Nucleus accumbens (tissue), 56 donors: ENCODE results near the gene BEND5.
A peak's percentile ranks its signal among the peaks of the same experiment; 100 is the strongest.

Experiments used
- DNase-seq, 56 donors: peaks; one replicate each; lab custom pipeline; 2025; lab: John Stamatoyannopoulos, UW

Gene BEND5

DNA sequence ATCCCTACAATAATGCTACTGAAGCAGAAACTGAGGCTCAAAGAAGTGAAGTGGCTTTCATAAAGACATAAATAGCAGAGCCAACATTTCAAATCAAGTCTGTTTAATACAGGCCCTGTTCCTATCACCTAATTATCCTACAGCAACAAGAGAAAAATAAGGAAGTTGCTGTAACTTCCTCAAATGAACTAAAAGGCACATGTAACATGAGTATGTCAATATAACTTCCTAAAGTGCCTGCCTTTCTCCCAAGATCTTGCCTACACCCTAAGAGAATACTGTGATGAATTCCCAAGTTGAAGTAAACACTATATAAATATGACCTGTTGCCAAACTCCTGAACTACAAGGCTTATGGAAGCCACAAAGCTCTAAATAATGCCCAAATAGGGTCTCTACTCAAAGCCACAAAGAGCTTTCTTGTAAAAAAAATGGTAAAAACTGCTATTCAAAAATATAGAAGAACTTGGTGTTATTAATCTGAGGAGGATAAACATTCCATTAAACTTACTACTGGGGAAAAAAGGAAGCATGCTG is 8.6 kb downstream of the BEND5 start:
- no peak for DNase-seq

DNA sequence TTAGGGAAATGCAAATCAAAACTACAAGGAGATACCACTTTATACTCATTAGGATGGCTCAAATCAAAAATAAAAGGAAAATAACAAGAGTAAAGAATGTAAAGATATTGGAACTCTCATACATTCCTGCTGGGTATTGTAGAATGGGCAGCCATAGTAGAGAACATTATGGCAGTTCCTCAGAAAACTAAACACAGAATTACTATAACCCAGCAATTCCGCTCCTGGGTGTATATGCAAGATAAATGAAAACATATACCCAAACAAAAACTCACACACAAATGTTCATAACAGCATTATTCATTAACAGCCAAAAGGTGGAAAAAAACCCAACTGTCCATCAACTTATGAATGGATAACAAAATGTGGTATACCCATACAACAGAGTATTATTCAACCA is 11.4 kb downstream of the BEND5 start:
- DNase-seq: no peak

DNA sequence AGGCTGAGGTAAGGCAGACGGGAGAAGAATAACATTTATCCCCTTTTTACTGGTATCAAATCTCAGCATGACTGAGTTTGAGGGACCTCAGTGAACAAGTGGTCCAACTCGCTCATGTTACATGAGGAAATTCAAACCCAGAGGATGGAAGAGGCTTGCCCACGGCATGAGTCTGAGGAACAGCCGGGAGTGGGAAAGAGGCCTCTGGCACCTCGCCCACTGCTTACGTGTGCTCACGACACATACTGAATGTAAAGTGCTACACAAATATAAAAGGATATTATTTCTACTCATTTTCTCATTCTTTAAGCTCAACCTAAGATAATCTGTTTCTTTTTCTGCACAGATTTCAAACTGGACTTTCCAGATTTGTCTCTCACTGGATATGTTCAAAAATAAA is 14.7 kb downstream of the BEND5 start:
- DNase-seq: peak in 5 of 56 donors; percentile 4 to 25 (median 7)

DNA sequence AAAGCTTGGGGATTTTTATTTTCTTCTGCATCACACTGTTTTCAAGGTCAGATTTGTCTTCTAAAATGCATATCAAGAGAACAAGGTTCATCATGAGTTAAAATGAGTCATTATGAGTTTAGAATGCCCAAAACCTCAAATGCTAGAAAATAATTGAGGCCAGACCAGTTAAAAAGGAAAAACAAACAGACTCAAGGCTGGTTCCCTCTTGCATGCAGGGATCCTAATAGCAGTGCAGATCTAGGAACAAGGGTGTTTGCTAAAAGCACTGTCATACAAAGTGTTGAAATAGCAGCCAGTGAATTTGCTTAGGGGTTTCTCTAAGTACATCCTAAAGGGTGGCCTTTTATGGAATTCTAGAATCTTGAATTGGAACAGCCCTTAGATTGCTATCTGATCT is 15.3 kb downstream of the BEND5 start:
- DNase-seq: no peak

DNA sequence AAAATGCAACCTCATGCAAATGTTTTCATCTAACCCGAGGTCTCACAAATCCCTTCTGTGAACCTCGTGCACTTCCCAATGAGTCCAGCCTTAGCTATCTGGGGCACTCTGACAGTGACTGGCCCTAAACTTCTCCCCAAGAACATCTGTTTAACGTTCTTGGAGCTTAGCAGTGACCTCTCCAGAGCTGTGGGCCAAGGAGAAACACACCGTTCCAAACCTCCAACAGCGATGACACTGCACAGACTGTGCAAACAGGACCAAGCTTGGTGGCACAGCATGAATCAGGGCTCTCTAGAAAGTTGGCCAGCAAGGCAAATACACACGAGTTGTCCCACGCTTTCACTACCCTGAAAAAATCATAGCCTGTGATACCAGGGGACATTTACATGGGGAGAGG is 15.8 kb downstream of the BEND5 start:
- no peak for DNase-seq

DNA sequence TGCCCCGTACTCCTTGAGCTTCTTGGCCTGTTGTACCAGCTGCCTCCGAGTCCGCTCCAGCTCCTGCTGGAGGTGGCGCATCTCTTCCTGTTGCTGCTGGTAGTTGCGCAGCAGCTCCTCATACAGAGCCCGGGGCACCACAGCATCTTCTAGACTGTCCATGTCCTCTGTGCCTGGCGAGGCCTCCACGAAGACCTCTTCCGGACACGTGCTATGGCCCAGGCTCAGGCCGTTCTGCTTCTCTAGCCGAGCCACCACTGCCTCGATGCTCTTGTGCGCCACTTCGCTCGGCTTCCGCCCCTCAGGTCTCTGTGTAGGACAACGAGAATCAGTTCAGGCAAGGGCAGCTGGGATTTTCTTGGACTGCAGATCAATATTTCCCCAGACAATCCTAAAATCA is 17.7 kb downstream of the BEND5 start:
- no peak for DNase-seq

DNA sequence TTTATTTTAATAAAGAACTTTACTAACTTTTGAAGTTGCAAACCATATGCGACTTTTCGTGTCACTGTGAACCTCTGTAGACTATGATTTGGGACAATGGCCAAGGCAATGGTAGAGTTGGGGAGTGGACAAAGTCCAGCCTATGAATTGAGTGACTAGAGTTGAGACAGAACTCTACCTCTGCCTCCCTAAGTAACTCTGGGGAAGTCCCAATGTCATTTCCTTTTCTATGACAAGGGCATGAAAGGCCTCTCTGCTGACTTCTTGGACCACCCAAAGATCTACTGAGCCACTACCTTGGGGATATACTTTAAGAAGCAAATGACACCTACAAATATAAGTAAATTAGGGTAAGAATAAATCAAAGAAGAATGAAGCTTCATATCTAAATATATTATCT is 19.3 kb downstream of the BEND5 start:
- no peak for DNase-seq

DNA sequence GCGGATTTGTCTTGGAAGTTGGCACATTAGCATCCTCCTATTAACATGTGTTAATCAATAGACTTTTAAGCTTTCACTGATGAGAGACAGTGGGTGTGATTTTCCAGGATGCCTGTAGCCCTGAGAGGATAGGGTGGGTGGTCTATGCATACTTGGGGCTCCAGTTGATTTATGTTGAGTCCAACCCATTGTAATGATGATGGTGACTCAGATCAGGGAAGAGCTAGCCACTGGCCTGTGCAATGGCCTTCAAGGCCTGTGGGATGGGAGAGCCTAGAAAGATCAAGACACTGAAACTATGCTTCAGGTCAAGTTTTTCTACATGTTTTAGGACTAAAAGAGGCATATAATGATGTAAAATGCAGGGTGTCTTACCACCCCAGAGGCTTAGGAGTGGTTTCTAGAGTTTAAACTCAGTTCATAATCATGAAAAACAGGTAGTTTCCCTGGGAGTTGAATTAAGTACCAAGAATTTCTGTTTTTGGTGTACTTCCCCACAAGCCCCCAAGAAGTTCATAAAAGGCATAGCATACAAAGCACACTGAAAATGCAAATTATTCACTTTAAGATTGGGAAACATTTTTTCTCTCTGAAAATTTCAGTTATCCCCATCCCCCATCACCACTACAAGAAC is 19.9 kb downstream of the BEND5 start:
- DNase-seq: no peak

DNA sequence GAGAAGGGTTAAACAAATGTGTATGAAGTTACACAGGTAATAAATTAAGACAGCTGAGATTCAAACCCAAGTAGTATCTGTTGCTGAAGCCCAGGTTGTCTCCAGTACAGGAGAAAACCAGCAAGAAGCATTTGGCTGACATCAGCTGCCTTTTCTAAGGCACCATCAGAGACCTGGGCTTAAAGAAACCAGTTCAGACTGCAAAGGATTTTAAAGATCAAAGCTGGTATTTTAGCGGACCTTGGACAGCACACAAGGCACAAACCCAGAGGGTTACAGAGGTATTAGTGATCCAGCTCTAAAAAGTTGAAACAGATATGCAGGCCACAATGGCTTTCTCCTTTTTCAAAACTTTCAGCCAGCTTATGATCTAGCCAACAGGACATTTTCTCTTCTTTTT is 23.4 kb downstream of the BEND5 start:
- DNase-seq: no peak

DNA sequence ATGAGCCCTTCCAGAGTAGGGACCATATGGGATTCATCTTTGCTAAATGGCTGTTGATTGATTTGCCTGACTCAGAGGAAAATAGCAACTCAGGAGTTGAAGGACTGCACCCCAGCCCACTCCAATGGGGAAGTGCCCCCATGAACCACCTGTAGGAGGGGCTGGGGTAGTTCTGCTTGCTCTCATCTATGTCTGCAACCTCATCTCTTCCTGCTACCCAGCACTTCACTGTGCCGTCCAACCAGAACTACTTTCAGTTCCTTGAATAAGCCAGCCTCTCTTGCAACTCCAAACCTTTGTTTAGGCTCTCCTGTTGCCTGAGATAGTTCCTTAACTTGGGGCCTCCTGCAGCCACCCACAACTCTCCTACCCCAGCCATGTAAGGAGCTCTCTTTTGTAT is 26.6 kb downstream of the BEND5 start:
- DNase-seq: no peak

DNA sequence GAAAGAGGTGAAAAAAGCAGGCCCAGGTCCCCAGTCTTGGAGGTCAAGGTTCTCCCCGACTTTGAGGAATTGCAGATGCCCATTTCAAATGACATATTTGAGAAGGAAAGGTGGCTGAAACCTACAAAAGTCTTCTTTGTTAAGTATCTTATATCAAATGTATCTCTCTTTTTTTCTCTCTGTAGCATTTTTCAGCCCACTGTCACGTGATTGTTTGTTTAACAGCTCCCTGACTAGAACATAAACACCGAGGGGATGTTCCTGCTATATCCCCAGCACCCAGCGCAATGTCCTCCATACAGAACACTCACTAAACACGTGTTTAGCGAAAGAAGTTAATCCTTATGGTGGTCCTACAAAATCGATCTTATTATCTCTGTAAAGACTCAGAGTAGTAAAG is 27.6 kb downstream of the BEND5 start:
- no peak for DNase-seq

DNA sequence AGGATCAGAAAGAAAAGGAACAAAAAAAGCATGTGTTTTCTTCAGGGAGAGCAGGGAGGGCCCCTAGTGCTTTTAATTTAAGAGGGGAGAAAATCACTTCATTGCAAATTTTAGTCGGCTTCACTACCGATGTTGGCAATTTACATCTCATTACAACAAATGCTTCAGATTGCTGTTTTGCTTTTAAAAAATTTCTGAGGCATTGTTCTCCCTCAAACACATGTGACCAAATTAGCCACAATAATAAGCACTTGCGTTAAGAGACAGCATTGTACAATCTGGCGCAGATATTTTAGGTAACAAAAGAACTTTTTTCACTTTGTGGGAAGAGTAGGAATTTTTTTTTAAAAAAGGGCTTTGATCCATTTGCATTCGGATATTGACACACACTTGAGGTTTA is 29.8 kb downstream of the BEND5 start:
- no peak for DNase-seq

DNA sequence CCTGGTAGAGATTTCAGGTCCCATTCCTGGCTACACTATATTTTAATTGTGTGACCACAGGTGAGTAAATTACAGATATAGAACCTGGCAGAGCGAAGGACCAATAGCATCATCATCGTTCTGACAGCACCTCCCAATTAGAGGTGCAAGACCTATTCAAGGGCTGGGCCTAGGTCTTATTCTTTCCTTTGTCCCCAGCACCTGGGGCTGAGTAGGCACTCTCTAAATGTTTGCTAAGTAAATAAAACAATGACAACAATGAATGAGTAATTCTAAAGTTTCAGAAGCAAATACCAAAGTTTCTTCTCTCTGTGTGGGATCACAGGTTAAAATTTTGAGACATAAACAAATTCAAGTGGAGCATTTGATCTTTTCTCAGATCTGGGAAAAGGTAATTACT is 32.7 kb downstream of the BEND5 start:
- no peak for DNase-seq

DNA sequence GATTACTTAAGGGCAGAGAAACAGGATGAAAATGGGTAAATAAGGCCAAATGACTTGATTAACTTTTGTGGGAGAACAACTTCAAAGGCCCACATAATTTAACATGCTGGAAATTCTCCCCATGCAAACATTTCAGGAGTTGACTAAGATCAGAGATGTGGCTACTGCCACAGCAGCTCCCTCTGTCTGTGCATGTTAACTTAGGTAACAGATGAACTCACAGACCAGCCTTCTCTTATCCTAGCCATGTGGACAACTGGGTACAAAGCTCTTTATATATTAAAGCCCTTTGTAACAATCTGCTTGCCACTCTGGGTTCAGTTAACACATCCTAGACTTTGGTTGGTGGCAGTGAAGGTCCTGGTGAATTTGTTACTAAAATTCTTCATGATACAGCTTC is 33.2 kb downstream of the BEND5 start:
- no peak for DNase-seq

DNA sequence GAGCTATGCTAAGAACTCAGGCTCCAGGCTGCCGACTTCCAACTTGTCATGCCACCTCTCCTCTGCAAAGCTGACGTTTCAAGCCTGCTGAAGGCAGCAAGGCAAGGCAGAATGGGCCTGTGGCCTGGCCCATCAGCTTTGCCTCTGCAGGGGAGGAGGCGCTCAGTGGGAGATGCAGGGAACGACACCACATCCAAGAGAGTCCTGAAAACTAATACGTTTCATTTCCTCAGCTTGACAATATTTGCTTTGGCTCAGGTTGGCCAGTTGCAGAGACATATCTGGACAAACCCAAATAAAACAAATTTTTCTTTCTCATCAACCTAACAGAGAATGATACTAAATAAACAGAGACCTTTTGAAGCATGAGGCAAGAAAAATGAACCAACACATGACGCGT is 35.3 kb downstream of the BEND5 start:
- no peak for DNase-seq

DNA sequence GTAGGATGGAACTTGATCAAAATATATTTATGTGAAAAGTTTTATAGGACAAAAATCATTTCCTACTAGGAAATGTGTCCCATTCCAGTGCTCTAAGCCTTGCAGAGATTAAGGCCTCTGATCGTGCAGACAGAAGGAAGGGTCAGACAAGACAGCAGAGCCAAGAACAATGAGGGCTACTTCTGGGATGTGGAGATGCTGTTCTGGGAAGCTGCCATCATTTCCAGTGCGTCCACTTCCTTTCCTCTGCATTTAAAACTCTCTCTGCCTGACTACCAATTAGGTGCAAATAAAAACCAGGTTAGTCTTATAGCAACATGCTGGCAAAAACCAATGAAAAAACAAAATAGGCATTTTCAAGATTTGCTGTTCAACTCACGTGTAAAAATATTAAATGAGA is 36.1 kb downstream of the BEND5 start:
- DNase-seq: no peak

DNA sequence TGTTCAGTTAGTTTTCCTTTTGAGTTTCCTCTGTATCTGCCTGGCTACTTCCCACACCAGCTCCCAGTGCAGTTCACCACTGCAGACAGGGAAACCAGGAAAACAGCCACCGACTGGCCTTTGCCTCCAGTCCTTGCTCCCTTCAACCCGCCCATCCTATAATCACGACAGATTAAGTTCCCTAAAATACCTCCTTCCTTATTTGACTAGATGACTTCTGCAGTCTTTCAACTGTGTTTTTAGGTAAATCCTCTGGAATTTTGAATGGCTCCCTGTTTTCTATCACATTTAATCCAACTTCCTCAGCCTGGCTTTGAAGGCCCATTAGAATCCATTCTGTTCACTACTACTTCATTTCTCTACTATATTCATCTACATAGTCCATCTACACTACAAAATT is 37.6 kb downstream of the BEND5 start:
- no peak for DNase-seq

DNA sequence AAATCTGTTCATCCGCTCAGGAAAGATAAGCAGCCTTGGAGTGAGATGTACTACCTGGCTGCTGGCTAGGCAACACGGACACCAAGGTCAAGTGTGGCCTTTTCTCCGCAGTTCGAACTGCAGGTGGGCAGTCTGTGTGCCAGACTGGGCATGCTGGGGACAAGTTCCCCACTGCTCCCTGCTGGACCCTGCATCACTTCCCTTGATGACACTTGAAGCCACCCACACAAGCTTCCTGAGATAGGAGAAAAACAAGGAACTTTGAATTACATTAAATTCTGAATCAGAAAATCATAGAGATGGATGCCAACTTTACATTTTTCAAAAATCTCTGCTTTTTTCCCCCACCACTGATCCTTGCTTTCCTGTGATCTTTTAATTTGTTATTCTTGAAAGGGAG is 38.3 kb downstream of the BEND5 start:
- no peak for DNase-seq

DNA sequence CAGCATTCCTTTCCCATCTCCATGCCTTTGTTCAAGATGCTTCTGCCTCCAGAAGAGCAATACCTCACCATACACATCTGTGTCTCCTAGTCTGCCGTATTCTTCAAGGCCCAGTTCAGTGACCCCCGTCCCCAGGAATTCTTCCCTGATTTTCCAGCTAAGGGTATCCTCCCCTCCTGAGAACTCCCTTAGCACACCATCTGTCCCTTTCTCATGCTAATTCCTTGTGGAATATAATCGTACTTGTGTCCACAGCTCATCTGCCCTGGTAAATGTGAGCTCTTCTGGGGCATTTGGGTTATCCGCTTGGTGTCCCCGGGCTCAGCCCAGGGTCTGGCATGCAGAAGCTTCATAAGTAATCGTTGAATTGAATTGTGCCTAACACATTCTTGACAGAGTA is 40.9 kb downstream of the BEND5 start:
- DNase-seq: no peak

DNA sequence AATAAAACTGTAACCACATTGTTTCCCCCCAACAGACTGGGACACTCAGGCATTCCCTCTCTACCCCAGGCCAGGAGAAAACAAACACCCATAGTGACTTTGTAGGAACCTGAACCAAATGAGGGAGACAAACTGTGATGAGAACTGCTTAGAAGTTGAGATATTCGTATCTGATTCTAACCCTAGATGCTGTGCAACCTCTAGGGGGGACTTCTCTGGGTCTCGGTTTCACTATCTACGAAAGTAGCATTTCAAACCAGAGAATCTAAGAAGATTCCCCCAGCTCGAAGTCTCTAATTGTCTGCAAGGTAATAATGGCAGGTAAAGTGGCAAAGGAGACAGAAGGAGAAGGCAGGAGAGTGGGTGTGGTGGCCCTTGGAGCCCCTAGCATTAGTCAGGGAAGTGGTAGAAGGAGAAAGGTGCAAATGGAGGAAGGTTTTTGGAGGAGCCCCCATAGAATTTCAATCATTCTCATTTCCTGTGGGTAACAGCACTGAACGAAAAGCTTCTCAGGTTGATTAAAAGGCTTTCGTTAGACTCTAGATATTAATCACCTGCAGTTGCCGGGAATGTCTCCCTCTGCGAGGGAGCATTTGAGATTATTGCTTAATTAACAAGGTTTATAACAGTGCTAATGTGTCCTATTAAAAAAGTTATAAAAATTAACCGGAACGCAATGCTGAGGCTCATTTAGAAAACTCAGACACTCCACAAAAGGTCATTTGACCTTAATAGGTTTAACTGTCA is 46.4 kb downstream of the BEND5 start:
- no peak for DNase-seq

DNA sequence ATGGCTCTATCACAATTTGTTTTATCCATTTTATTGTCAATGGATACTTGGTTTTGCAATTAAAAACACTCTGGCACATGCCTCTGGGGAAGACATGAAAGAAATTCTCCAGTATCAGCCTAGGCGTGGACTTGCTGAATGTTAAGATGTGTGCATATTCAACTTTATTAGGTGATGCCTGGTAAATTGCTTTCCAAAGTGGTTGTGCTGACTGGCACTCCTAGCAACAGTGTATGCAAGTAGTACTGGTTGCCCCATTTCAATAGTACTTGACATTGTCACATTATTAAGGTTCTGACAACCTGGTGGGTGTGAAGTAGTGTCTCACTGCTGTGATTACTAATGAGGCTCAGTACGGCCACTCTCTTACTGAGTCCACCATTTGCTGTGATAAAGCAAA is 48.1 kb downstream of the BEND5 start:
- DNase-seq: peak in 6 of 56 donors; percentile 1 to 16 (median 8)

DNA sequence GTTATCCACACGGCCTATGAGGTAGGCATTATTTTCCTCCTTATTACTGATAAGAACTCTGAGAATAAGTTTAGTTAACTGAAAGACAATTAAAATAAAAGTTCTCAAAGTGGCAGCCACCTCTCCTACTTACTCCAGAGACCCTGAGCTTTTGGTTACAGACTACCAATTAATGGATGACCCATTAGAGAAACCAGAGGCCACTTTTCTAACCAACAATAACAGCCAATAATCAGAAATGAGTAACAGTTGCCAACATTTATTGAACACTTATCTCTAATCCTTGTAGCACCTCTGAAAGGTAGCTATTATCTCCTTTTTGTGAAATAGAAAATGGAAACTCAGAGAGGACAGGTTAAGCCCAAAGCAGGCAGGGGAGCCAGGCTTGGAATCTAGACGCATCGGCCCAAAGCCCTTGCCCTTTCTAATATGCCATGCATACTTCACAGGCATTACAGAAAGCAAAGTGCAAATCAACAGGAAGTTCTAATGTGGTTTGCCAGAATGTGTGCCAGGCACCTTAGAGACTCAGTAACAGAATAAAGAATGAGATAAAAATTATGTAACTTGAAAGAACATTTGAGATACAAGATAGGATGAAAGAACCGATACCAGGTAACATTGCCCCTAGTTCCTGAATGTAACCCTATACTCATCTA is 50.0 kb downstream of the BEND5 start:
- no peak for DNase-seq
